Astrocyte (in vitro differentiated cells and primary cell): ENCODE measurements around the gene PTPRN2. TPM values are rescaled to one million over a fixed set of nuclear protein-coding genes. Genes with fewer than 3 reads are reported as not detected.

Source experiments
- DNase-seq: peaks from one replicate; pipeline ENCODE4 v3.0.0-alpha.2; 2010; ENCODE audit warnings: low read depth
- FAIRE-seq: peaks from 2 replicates; lab custom pipeline; 2011; peaks lifted over from hg19 to GRCh38; lab: Jason Lieb, UNC
- H2AFZ ChIP-seq: 2 replicates; pipeline ENCODE4 v1.6.0; 2012; ENCODE audit warnings: low read depth, low read length, inconsistent platforms
- H3K27ac ChIP-seq: 2 replicates; pipeline ENCODE4 v1.5.1; 2011; ENCODE audit warnings: low read depth, low read length, inconsistent platforms
- H3K27me3 ChIP-seq: 2 replicates; pipeline ENCODE4 v1.6.0; 2011; ENCODE audit warnings: low read length, inconsistent platforms; ENCODE audit not compliant: insufficient read depth
- H3K36me3 ChIP-seq: 2 replicates; pipeline ENCODE4 v1.5.1; 2011; ENCODE audit warnings: low read length, inconsistent platforms; ENCODE audit not compliant: insufficient read depth
- H3K4me1 ChIP-seq: 2 replicates; pipeline ENCODE4 v1.5.1; 2011; ENCODE audit warnings: low read length, inconsistent platforms; ENCODE audit not compliant: insufficient read depth
- H3K4me2 ChIP-seq: 2 replicates; pipeline ENCODE4 v1.6.0; 2012; ENCODE audit warnings: low read length, inconsistent platforms
- H3K4me3 ChIP-seq: 2 replicates; pipeline ENCODE4 v1.5.1; 2011; ENCODE audit warnings: low read depth, mild to moderate bottlenecking, low read length, inconsistent platforms; ENCODE audit not compliant: insufficient read depth
- H3K79me2 ChIP-seq: 2 replicates; pipeline ENCODE4 v1.6.0; 2012; ENCODE audit warnings: mild to moderate bottlenecking, low read length, inconsistent platforms; ENCODE audit not compliant: insufficient read depth
- H3K9ac ChIP-seq: 2 replicates; pipeline ENCODE4 v1.6.0; 2012; ENCODE audit warnings: mild to moderate bottlenecking, low read length, inconsistent platforms
- H3K9me3 ChIP-seq: 2 replicates; pipeline ENCODE4 v1.5.1; 2012; ENCODE audit warnings: low read depth, mild to moderate bottlenecking, low read length, inconsistent platforms; ENCODE audit not compliant: insufficient read depth
- H4K20me1 ChIP-seq: 2 replicates; pipeline ENCODE4 v1.6.0; 2012; ENCODE audit warnings: low read length, inconsistent platforms; ENCODE audit not compliant: insufficient read depth
- H3K27ac Mint-ChIP-seq: one replicate; pipeline ENCODE4 v1.8.0; 2021; ENCODE audit warnings: mild to moderate bottlenecking, mixed read lengths; ENCODE audit not compliant: unreplicated experiment
- H3K27me3 Mint-ChIP-seq: one replicate; pipeline ENCODE4 v1.8.0; 2021; ENCODE audit warnings: low read depth, mixed read lengths; ENCODE audit not compliant: unreplicated experiment
- H3K36me3 Mint-ChIP-seq: one replicate; pipeline ENCODE4 v1.8.0; 2021; ENCODE audit warnings: low read depth, mixed read lengths; ENCODE audit not compliant: unreplicated experiment
- H3K4me1 Mint-ChIP-seq: one replicate; pipeline ENCODE4 v1.8.0; 2021; ENCODE audit warnings: low read depth, mixed read lengths; ENCODE audit not compliant: unreplicated experiment
- H3K4me3 Mint-ChIP-seq: one replicate; pipeline ENCODE4 v1.8.0; 2021; ENCODE audit warnings: mild to moderate bottlenecking, moderate library complexity, mixed read lengths; ENCODE audit not compliant: unreplicated experiment
- H3K9me3 Mint-ChIP-seq: one replicate; pipeline ENCODE4 v1.8.0; 2021; ENCODE audit warnings: mild to moderate bottlenecking, mixed read lengths; ENCODE audit not compliant: unreplicated experiment
- CTCF ChIP-seq: IDR thresholded peaks from 2 replicates; pipeline ENCODE4 v1.5.1; 2011; ENCODE audit warnings: low read depth, mild to moderate bottlenecking, inconsistent platforms, low read length, moderate library complexity; ENCODE audit not compliant: insufficient read depth
- EZH2 ChIP-seq: IDR thresholded peaks from 2 replicates; pipeline ENCODE4 v1.6.1; 2012; ENCODE audit warnings: mild to moderate bottlenecking, low read length, inconsistent platforms; ENCODE audit not compliant: insufficient read depth
- total RNA-seq: library from RNA; stranded (reverse); gene quantifications from 2 replicates; pipeline ENCODE4 v1.2.1, GENCODE V29; 2021

Gene PTPRN2
- total RNA-seq, 1 donor from 2014 or later, result 0.09 TPM

- no peaks in the 10 kb centered on the region for H3K27me3 ChIP-seq
- H3K9me3 ChIP-seq, result no peaks in the 10 kb centered on the region
- no peaks in the 10 kb centered on the region for H3K27me3 Mint-ChIP-seq
- no peak overlapping the region for H3K4me3 Mint-ChIP-seq
- no peak for FAIRE-seq
- no peak overlapping the region for H3K4me2 ChIP-seq
- no peak overlapping the region for H3K9ac ChIP-seq
- peaks cover 29% of the 10 kb centered on the region for H3K9me3 Mint-ChIP-seq
- no peaks in the 10 kb centered on the region for H3K4me1 Mint-ChIP-seq
- TF ChIP-seq CTCF, result no peak
- no peak for TF ChIP-seq EZH2
- no peak overlapping the region for H3K27ac ChIP-seq
- no peak overlapping the region for H3K27ac Mint-ChIP-seq
- no peaks in the 10 kb centered on the region for H3K36me3 Mint-ChIP-seq
- H3K4me1 ChIP-seq, result no peaks in the 10 kb centered on the region
- H4K20me1 ChIP-seq, result no peaks in the 10 kb centered on the region
- H3K4me3 ChIP-seq, result no peak overlapping the region
- no peak overlapping the region for H2AFZ ChIP-seq
- H3K79me2 ChIP-seq, result no peaks in the 10 kb centered on the region
- no peaks in the 10 kb centered on the region for H3K36me3 ChIP-seq
- DNase-seq, result no peak
Measured at GRCh38 chr7:157795199-157795598, 792.4 kb downstream of the PTPRN2 start.

- no peak overlapping the region for H2AFZ ChIP-seq
- Mint-ChIP-seq H3K27me3 (no peaks in the 10 kb centered on the region), H3K36me3 (no peaks in the 10 kb centered on the region), H3K4me3 (no peak overlapping the region), H3K4me1 (no peaks in the 10 kb centered on the region), H3K9me3 (peaks cover 28% of the 10 kb centered on the region), H3K27ac (no peak overlapping the region)
- no peaks in the 10 kb centered on the region for H3K9me3 ChIP-seq
- no peak overlapping the region for H3K27ac ChIP-seq
- H3K9ac ChIP-seq, result no peak overlapping the region
- no peaks in the 10 kb centered on the region for H4K20me1 ChIP-seq
- no peaks in the 10 kb centered on the region for H3K27me3 ChIP-seq
- no peaks in the 10 kb centered on the region for H3K4me1 ChIP-seq
- H3K4me3 ChIP-seq, result no peak overlapping the region
- FAIRE-seq, result no peak
- no peaks in the 10 kb centered on the region for H3K36me3 ChIP-seq
- no peaks in the 10 kb centered on the region for H3K79me2 ChIP-seq
- TF ChIP-seq EZH2, result no peak
- no peak for TF ChIP-seq CTCF
- H3K4me2 ChIP-seq, result no peak overlapping the region
- no peak for DNase-seq
Measured at GRCh38 chr7:157794746-157795065, 792.9 kb downstream of the PTPRN2 start.

GRCh38 chr7:157793973-157794745 is 793.5 kb downstream of the PTPRN2 start:
- no peak for DNase-seq
- Mint-ChIP-seq H3K27me3 (no peaks in the 10 kb centered on the region), H3K27ac (no peak overlapping the region), H3K9me3 (peaks cover 26% of the 10 kb centered on the region), H3K4me1 (no peaks in the 10 kb centered on the region), H3K4me3 (no peak overlapping the region), H3K36me3 (no peaks in the 10 kb centered on the region)
- Histone ChIP-seq H3K4me2 (no peak overlapping the region), H4K20me1 (no peaks in the 10 kb centered on the region), H3K27ac (no peak overlapping the region), H3K9me3 (no peaks in the 10 kb centered on the region), H3K79me2 (no peaks in the 10 kb centered on the region), H3K4me3 (no peak overlapping the region), H3K9ac (no peak overlapping the region), H3K36me3 (no peaks in the 10 kb centered on the region), H3K27me3 (no peaks in the 10 kb centered on the region), H2AFZ (peak overlapping the region; percentile 50), H3K4me1 (no peaks in the 10 kb centered on the region)
- no peak for FAIRE-seq
- no peak for TF ChIP-seq CTCF
